Gastrocnemius medialis (tissue), 4 donors: ENCODE measurements around the gene DGKK.

Source experiments
- CTCF ChIP-seq, 5 experiments: fragments of 450-650 bp in 3 of 5; fragments of 200-600 bp in 2 of 5; sonication (generic) in 2 of 5; IDR thresholded peaks in 4 of 5; conservative IDR thresholded peaks in 1 of 5; 1 replicate in 4 of 5; 2 replicates in 1 of 5; pipeline ENCODE4 v1.5.1; 2016 to 2019; ENCODE audit warnings: antibody characterized with exemption in 5 of 5, mild to moderate bottlenecking in 3 of 5, moderate library complexity in 3 of 5
- POLR2A ChIP-seq, 2 donors: fragments of 450-650 bp; IDR thresholded peaks; one replicate each; pipeline ENCODE4 v1.6.1; 2017; ENCODE audit warnings: antibody characterized with exemption in 2 of 2, mild to moderate bottlenecking in 2 of 2, moderate library complexity in 2 of 2

GRCh38 chrX:50492720-50493119 lies 22.1 kb upstream of the DGKK start:
- no peak for TF ChIP-seq CTCF (IDR thresholded peaks at IDR 0.05 in 4 of 5, conservative IDR thresholded peaks at IDR 0.05 in 1 of 5)
- no peak for TF ChIP-seq POLR2A (IDR thresholded peaks at IDR 0.05)
